OCI-LY7 (cell line): ENCODE measurements around the gene TRAF4. TPM values are rescaled to one million over a fixed set of nuclear protein-coding genes. Genes with fewer than 3 reads are reported as not detected.
"Not testable (repeated sequence)": the region's sequence is repeated elsewhere in the genome, so short reads cannot be mapped to it uniquely, and the experiment has no call there.

Experiments used
- BruUV-seq: library from RNA; stranded (reverse); fragments of 400-500 nt; replicated peaks from 2 replicates; lab custom pipeline; 2021; lab: Mats Ljungman, UMichigan
- CTCF ChIA-PET: fragments of 300-600 bp; sonication (Branson Sonifier 250); formaldehyde crosslinking; loops from one replicate; lab custom pipeline; 2022; ENCODE audit warnings: antibody characterized with exemption; ENCODE audit not compliant: unreplicated experiment; lab: Charles Lee
- POLR2A ChIA-PET: fragments of 300-600 bp; sonication (Branson Sonifier 250); formaldehyde crosslinking; loops from one replicate; lab custom pipeline; 2022; ENCODE audit warnings: antibody characterized with exemption; lab: Charles Lee
- DNase-seq: peaks from one replicate; pipeline ENCODE4 v3.0.0-alpha.2; 2015; ENCODE audit warnings: low spot score
- H2AFZ ChIP-seq: fragments of 200-600 bp; sonication (generic), shearing (Covaris generic); 2 replicates; pipeline ENCODE4 v1.6.1; 2014; ENCODE audit warnings: mild to moderate bottlenecking, antibody characterized with exemption, low read length, moderate library complexity
- H3K27ac ChIP-seq: fragments of 200-600 bp; sonication (generic); 2 replicates; pipeline ENCODE4 v1.5.1; 2014; ENCODE audit warnings: mixed run types, low read depth, mild to moderate bottlenecking, moderate library complexity, low read length, inconsistent platforms; ENCODE audit not compliant: poor library complexity, severe bottlenecking
- H3K36me3 ChIP-seq: fragments of 200-600 bp; sonication (generic); 2 replicates; pipeline ENCODE4 v1.6.1; 2014; ENCODE audit warnings: mild to moderate bottlenecking, antibody characterized with exemption, low read length, moderate library complexity, mixed read lengths; ENCODE audit not compliant: insufficient read depth
- H3K4me1 ChIP-seq: fragments of 200-600 bp; sonication (generic); 2 replicates; pipeline ENCODE4 v1.5.1; 2014; ENCODE audit warnings: mild to moderate bottlenecking, low read length; ENCODE audit not compliant: insufficient read depth, poor library complexity, severe bottlenecking
- H3K4me2 ChIP-seq: fragments of 200-600 bp; sonication (generic); 2 replicates; pipeline ENCODE4 v1.6.1; 2014; ENCODE audit warnings: mild to moderate bottlenecking, low read length
- H3K4me3 ChIP-seq: fragments of 200-600 bp; sonication (generic); 2 replicates; pipeline ENCODE4 v1.5.1; 2014; ENCODE audit warnings: mild to moderate bottlenecking, low read depth, low read length; ENCODE audit not compliant: poor library complexity, severe bottlenecking
- H3K79me2 ChIP-seq: fragments of 200-600 bp; sonication (generic); 2 replicates; pipeline ENCODE4 v1.6.1; 2016; ENCODE audit warnings: low read depth, mild to moderate bottlenecking, low read length, moderate library complexity, mixed read lengths; ENCODE audit not compliant: insufficient read depth
- H3K9me2 ChIP-seq: fragments of 200-600 bp; sonication (generic); 2 replicates; pipeline ENCODE4 v1.6.1; 2016; ENCODE audit warnings: mild to moderate bottlenecking, low read length, mixed read lengths; ENCODE audit not compliant: insufficient read depth
- H3K9me3 ChIP-seq: fragments of 200-600 bp; sonication (generic); 2 replicates; pipeline ENCODE4 v1.6.1; 2014; ENCODE audit warnings: mild to moderate bottlenecking, mixed run types, low read length, mixed read lengths
- H4K20me1 ChIP-seq: fragments of 200-600 bp; sonication (generic); 2 replicates; pipeline ENCODE4 v1.6.1; 2014; ENCODE audit warnings: mild to moderate bottlenecking, antibody characterized with exemption, low read length, moderate library complexity, mixed read lengths; ENCODE audit not compliant: insufficient read depth
- CTCF ChIP-seq: fragments of 200-600 bp; sonication (generic); conservative IDR thresholded peaks from 2 replicates; pipeline ENCODE4 v1.5.1; 2014; ENCODE audit warnings: mild to moderate bottlenecking, antibody characterized with exemption, low read length, moderate library complexity, mixed read lengths
- EZH2phosphoT487 ChIP-seq: fragments of 200-600 bp; sonication (generic); IDR thresholded peaks from 2 replicates; pipeline ENCODE4 v1.6.1; 2018; ENCODE audit warnings: low read depth, borderline replicate concordance, mild to moderate bottlenecking, mixed run types, antibody characterized with exemption, low read length, moderate library complexity, mixed read lengths
- intact Hi-C: fragments of 100-400 bp; cut with micrococcal nuclease; formaldehyde crosslinking; loops from one replicate; pipeline ENCODE4 v1.10.0; 2022; ENCODE audit not compliant: unreplicated experiment
- total RNA-seq, 2 experiments: library from RNA; depleted of rRNA in 1 of 2; stranded (reverse); fragments of >200 nt in 1 of 2; shearing (Covaris generic) in 1 of 2; gene quantifications; 2 replicates each; pipeline ENCODE4 v1.2.3, GENCODE V29; 2014 to 2022

TRAF4 gene
- total RNA-seq, 2 experiments from 2014 or later, result 105 to 123 TPM

GRCh38 chr17:28777178-28777577 lies 33.4 kb downstream of the TRAF4 start:
- no peak for TF ChIP-seq CTCF
- no peak for TF ChIP-seq EZH2phosphoT487
- ChIA-PET POLR2A (interaction anchor here (0.6 to 0.7 kb wide), 4 partner anchors 26 to 362 kb away, joined by 3 to 5 read pairs (median 3); no protein-coding TSS in a partner anchor), CTCF (no interaction called here)
- Histone ChIP-seq H3K4me1 (peaks cover 27% of the 10 kb centered on the region), H4K20me1 (no peaks in the 10 kb centered on the region), H3K9me2 (no peaks in the 10 kb centered on the region), H3K4me3 (no peak overlapping the region), H3K4me2 (no peak overlapping the region), H3K36me3 (peaks cover 11% of the 10 kb centered on the region), H3K9me3 (no peaks in the 10 kb centered on the region), H3K79me2 (peaks cover 3% of the 10 kb centered on the region; the same call in 1 of the 2 replicates), H3K27ac (no peak overlapping the region), H2AFZ (no peak overlapping the region)
- BruUV-seq, result no TSS peak
- intact Hi-C loops, result no loop called here
- DNase-seq, result no peak

GRCh38 chr17:28779601-28780000 lies 35.8 kb downstream of the TRAF4 start:
- intact Hi-C loops, BruUV-seq, H3K36me3 ChIP-seq, CTCF ChIA-PET, H4K20me1 ChIP-seq, POLR2A ChIA-PET, H3K9me2 ChIP-seq, DNase-seq, H2AFZ ChIP-seq, H3K4me2 ChIP-seq, H3K27ac ChIP-seq, H3K9me3 ChIP-seq, H3K4me3 ChIP-seq, H3K79me2 ChIP-seq: not testable (repeated sequence)
- peaks cover 27% of the 10 kb centered on the region for H3K4me1 ChIP-seq

- Histone ChIP-seq H3K9me2 (no peaks in the 10 kb centered on the region), H3K27ac (no peak overlapping the region), H4K20me1 (no peaks in the 10 kb centered on the region), H3K36me3 (peaks cover 7% of the 10 kb centered on the region), H3K4me1 (peaks cover 14% of the 10 kb centered on the region), H2AFZ (no peak overlapping the region), H3K4me2 (no peak overlapping the region), H3K79me2 (no peaks in the 10 kb centered on the region; the same call in 1 of the 2 replicates), H3K9me3 (no peaks in the 10 kb centered on the region), H3K4me3 (no peak overlapping the region)
- POLR2A ChIA-PET, result no interaction called here
- DNase-seq, result no peak
- BruUV-seq, result no TSS peak
- CTCF ChIA-PET, result no interaction called here
- TF ChIP-seq CTCF (no peak), EZH2phosphoT487 (no peak)
- intact Hi-C loops, result no loop called here
Observed at GRCh38 chr17:28783161-28783560, 39.4 kb downstream of the TRAF4 start.
